WTC11 (cell line): ENCODE data around the gene PGAM1. TPM values are rescaled to one million over a fixed set of nuclear protein-coding genes. Genes with fewer than 3 reads are reported as not detected.

ENCODE experiments used
- ATF3 ChIP-seq: sonication (generic); formaldehyde crosslinking; conservative IDR thresholded peaks from 2 replicates; pipeline ENCODE4 v1.8.1; 2022; ENCODE audit warnings: mild to moderate bottlenecking, missing genetic modification reagents
- ESRRA ChIP-seq: sonication (generic); formaldehyde crosslinking; IDR thresholded peaks from 2 replicates; pipeline ENCODE4 v1.8.1; 2022; ENCODE audit warnings: mild to moderate bottlenecking, missing genetic modification reagents, borderline replicate concordance
- JAZF1 ChIP-seq: fragments of 250-450 bp; sonication (Bioruptor Pico); IDR thresholded peaks from 2 replicates; pipeline ENCODE4 v1.9.0; 2021; ENCODE audit warnings: moderate library complexity, mild to moderate bottlenecking, inconsistent platforms
- KAT7 ChIP-seq: sonication (generic); formaldehyde crosslinking; IDR thresholded peaks from 2 replicates; pipeline ENCODE4 v1.8.1; 2023; ENCODE audit warnings: missing genetic modification reagents, mild to moderate bottlenecking, borderline replicate concordance
- MYBL2 ChIP-seq: sonication (generic); formaldehyde crosslinking; IDR thresholded peaks from 2 replicates; pipeline ENCODE4 v1.8.1; 2023; ENCODE audit warnings: mild to moderate bottlenecking, moderate library complexity, missing genetic modification reagents
- NR2C2 ChIP-seq: sonication (generic); formaldehyde crosslinking; IDR thresholded peaks from 2 replicates; pipeline ENCODE4 v1.8.0; 2022; ENCODE audit warnings: mild to moderate bottlenecking, missing genetic modification reagents
- NR3C1 ChIP-seq: sonication (generic); formaldehyde crosslinking; conservative IDR thresholded peaks from 2 replicates; pipeline ENCODE4 v1.8.1; 2023; ENCODE audit warnings: low read depth, mild to moderate bottlenecking, missing genetic modification reagents
- SMAD4 ChIP-seq: sonication (generic); formaldehyde crosslinking; IDR thresholded peaks from 2 replicates; pipeline ENCODE4 v1.8.0; 2022; ENCODE audit warnings: mild to moderate bottlenecking, missing genetic modification reagents
- ZNF232 ChIP-seq: sonication (generic); formaldehyde crosslinking; IDR thresholded peaks from 2 replicates; pipeline ENCODE4 v1.8.0; 2022; ENCODE audit warnings: mild to moderate bottlenecking, missing genetic modification reagents
- ZNF263 ChIP-seq: sonication (generic); formaldehyde crosslinking; IDR thresholded peaks from 2 replicates; pipeline ENCODE4 v1.8.1; 2022; ENCODE audit warnings: low read depth, mild to moderate bottlenecking, moderate library complexity, missing genetic modification reagents
- ZNF416 ChIP-seq: fragments of 250-450 bp; sonication (Bioruptor Pico); IDR thresholded peaks from 2 replicates; pipeline ENCODE4 v1.9.0; 2021; ENCODE audit warnings: mild to moderate bottlenecking, inconsistent platforms
- total RNA-seq: library from RNA; stranded (reverse); gene quantifications from 3 replicates; pipeline ENCODE4 v1.2.3, GENCODE V29; 2021
- TF ChIP-seq, protein P1 (sequence below): sonication (generic); formaldehyde crosslinking; IDR thresholded peaks from 2 replicates; pipeline ENCODE4 v1.8.0; 2022; ENCODE audit warnings: mild to moderate bottlenecking, missing genetic modification reagents
- TF ChIP-seq, protein P2 (sequence below): sonication (generic); formaldehyde crosslinking; IDR thresholded peaks from 2 replicates; pipeline ENCODE4 v1.8.1; 2023; ENCODE audit warnings: mild to moderate bottlenecking, missing genetic modification reagents
- TF ChIP-seq, protein P3 (sequence below): sonication (generic); formaldehyde crosslinking; IDR thresholded peaks from 2 replicates; pipeline ENCODE4 v1.8.0; 2023; ENCODE audit warnings: mild to moderate bottlenecking, missing genetic modification reagents
- TF ChIP-seq, protein P4 (sequence below): fragments of 250-450 bp; sonication (Bioruptor Pico); conservative IDR thresholded peaks from 2 replicates; pipeline ENCODE4 v1.9.0; 2021; ENCODE audit warnings: mild to moderate bottlenecking
- TF ChIP-seq, protein P5 (sequence below): sonication (generic); formaldehyde crosslinking; IDR thresholded peaks from 2 replicates; pipeline ENCODE4 v1.8.1; 2023; ENCODE audit warnings: mild to moderate bottlenecking, moderate library complexity, missing genetic modification reagents
- TF ChIP-seq, protein P6 (sequence below): fragments of 250-450 bp; sonication (Bioruptor Pico); IDR thresholded peaks from 2 replicates; pipeline ENCODE4 v2.1.2; 2022; ENCODE audit warnings: mild to moderate bottlenecking, moderate library complexity
- TF ChIP-seq, protein P7 (sequence below): sonication (generic); formaldehyde crosslinking; IDR thresholded peaks from 2 replicates; pipeline ENCODE4 v1.8.0; 2022; ENCODE audit warnings: missing genetic modification reagents

Gene PGAM1
- total RNA-seq, 1 experiment from 2014 or later, result 833 TPM

DNA sequence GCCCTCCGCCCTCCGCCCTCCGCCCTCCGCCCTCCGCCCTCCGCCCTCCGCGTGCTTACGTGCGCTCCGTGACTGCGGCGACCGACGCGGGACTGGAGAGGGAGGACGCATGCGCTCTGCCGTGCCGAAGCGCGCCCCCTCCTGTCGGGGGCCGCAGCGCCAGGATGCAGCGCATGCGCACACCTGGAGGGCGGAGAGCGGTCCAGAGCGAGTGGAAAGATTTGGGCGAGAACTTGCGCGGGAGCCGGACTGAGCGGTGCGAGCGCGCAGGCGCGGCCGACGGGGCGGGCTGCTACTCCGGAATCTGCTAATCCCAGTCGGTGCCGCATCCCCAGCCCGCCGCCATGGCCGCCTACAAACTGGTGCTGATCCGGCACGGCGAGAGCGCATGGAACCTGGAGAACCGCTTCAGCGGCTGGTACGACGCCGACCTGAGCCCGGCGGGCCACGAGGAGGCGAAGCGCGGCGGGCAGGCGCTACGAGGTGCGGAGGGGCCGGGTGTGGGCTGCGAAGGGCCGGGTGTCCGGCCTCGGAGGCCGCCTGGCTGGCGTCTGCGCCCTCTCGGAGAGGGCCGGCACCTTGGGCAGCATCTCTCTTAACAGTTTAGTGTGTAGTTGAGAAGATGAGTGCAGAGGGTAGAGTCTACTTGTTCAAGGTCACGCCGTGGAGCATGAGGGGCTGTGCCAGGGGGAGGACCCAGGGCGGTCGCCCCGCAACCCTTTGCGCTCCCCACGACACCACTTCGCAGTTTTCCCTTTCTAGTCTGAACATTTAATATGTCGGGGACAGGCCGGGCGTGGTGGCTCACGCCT lies at the start of gene PGAM1 (continued):
- TF ChIP-seq ZNF232, result peak; percentile 80; the same call in 1 of the 2 replicates
- TF ChIP-seq ZNF416 (CRISPR knock-in tag), result no peak
- TF ChIP-seq, protein P1, sequence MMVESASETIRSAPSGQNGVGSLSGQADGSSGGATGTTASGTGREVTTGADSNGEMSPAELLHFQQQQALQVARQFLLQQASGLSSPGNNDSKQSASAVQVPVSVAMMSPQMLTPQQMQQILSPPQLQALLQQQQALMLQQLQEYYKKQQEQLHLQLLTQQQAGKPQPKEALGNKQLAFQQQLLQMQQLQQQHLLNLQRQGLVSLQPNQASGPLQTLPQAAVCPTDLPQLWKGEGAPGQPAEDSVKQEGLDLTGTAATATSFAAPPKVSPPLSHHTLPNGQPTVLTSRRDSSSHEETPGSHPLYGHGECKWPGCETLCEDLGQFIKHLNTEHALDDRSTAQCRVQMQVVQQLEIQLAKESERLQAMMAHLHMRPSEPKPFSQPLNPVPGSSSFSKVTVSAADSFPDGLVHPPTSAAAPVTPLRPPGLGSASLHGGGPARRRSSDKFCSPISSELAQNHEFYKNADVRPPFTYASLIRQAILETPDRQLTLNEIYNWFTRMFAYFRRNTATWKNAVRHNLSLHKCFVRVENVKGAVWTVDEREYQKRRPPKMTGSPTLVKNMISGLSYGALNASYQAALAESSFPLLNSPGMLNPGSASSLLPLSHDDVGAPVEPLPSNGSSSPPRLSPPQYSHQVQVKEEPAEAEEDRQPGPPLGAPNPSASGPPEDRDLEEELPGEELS (CRISPR knock-in tag), result peak; percentile 70; the same call in 1 of the 2 replicates
- TF ChIP-seq, protein P2, sequence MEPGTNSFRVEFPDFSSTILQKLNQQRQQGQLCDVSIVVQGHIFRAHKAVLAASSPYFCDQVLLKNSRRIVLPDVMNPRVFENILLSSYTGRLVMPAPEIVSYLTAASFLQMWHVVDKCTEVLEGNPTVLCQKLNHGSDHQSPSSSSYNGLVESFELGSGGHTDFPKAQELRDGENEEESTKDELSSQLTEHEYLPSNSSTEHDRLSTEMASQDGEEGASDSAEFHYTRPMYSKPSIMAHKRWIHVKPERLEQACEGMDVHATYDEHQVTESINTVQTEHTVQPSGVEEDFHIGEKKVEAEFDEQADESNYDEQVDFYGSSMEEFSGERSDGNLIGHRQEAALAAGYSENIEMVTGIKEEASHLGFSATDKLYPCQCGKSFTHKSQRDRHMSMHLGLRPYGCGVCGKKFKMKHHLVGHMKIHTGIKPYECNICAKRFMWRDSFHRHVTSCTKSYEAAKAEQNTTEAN, result no peak
- no peak for TF ChIP-seq ESRRA (CRISPR knock-in tag)
- TF ChIP-seq, protein P3, sequence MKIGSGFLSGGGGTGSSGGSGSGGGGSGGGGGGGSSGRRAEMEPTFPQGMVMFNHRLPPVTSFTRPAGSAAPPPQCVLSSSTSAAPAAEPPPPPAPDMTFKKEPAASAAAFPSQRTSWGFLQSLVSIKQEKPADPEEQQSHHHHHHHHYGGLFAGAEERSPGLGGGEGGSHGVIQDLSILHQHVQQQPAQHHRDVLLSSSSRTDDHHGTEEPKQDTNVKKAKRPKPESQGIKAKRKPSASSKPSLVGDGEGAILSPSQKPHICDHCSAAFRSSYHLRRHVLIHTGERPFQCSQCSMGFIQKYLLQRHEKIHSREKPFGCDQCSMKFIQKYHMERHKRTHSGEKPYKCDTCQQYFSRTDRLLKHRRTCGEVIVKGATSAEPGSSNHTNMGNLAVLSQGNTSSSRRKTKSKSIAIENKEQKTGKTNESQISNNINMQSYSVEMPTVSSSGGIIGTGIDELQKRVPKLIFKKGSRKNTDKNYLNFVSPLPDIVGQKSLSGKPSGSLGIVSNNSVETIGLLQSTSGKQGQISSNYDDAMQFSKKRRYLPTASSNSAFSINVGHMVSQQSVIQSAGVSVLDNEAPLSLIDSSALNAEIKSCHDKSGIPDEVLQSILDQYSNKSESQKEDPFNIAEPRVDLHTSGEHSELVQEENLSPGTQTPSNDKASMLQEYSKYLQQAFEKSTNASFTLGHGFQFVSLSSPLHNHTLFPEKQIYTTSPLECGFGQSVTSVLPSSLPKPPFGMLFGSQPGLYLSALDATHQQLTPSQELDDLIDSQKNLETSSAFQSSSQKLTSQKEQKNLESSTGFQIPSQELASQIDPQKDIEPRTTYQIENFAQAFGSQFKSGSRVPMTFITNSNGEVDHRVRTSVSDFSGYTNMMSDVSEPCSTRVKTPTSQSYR, result no peak
- TF ChIP-seq, protein P4, sequence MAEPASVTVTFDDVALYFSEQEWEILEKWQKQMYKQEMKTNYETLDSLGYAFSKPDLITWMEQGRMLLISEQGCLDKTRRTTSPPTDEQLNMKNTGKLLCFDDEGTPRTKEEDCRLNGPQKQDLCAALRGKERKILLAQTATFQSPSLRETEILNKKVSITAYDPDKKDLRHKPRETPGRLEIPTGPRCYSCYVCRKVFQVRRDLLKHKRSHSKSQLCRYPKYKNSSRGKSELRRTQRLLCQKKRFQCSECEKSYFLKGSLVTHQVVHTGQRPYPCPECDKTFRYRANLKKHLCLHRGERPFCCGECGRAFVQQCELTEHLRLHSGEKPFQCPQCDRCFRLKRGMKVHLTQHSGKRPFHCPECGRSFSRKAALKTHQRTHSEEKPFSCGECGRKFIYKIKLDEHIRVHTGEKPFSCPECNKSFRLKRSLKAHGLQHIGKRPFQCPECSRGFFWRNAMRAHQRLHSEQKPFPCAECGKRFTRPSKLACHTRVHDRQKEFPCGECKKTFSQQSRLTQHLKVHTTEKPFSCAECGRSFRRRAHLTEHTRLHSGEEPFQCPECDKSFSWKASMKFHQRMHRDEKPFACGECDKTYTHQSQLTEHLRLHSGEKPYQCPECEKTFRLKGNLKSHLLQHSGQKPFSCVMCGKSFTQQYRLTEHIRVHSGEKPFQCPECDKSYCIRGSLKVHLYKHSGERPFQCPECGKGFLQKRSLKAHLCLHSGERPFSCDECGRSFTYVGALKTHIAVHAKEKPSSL (CRISPR knock-in tag), result no peak
- TF ChIP-seq KAT7 (CRISPR knock-in tag), result no peak
- no peak for TF ChIP-seq ZNF263 (CRISPR knock-in tag)
- TF ChIP-seq NR3C1 (CRISPR knock-in tag), result no peak
- TF ChIP-seq ATF3 (CRISPR knock-in tag), result no peak
- TF ChIP-seq, protein P5, sequence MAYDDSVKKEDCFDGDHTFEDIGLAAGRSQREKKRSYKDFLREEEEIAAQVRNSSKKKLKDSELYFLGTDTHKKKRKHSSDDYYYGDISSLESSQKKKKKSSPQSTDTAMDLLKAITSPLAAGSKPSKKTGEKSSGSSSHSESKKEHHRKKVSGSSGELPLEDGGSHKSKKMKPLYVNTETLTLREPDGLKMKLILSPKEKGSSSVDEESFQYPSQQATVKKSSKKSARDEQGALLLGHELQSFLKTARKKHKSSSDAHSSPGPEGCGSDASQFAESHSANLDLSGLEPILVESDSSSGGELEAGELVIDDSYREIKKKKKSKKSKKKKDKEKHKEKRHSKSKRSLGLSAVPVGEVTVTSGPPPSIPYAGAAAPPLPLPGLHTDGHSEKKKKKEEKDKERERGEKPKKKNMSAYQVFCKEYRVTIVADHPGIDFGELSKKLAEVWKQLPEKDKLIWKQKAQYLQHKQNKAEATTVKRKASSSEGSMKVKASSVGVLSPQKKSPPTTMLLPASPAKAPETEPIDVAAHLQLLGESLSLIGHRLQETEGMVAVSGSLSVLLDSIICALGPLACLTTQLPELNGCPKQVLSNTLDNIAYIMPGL (CRISPR knock-in tag), result no peak
- no peak for TF ChIP-seq SMAD4 (CRISPR knock-in tag)
- TF ChIP-seq, protein P6, sequence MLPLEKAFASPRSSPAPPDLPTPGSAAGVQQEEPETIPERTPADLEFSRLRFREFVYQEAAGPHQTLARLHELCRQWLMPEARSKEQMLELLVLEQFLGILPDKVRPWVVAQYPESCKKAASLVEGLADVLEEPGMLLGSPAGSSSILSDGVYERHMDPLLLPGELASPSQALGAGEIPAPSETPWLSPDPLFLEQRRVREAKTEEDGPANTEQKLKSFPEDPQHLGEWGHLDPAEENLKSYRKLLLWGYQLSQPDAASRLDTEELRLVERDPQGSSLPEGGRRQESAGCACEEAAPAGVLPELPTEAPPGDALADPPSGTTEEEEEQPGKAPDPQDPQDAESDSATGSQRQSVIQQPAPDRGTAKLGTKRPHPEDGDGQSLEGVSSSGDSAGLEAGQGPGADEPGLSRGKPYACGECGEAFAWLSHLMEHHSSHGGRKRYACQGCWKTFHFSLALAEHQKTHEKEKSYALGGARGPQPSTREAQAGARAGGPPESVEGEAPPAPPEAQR, result no peak
- no peak for TF ChIP-seq JAZF1
- no peak for TF ChIP-seq NR2C2 (CRISPR knock-in tag)
- TF ChIP-seq MYBL2, result no peak
- TF ChIP-seq, protein P7, sequence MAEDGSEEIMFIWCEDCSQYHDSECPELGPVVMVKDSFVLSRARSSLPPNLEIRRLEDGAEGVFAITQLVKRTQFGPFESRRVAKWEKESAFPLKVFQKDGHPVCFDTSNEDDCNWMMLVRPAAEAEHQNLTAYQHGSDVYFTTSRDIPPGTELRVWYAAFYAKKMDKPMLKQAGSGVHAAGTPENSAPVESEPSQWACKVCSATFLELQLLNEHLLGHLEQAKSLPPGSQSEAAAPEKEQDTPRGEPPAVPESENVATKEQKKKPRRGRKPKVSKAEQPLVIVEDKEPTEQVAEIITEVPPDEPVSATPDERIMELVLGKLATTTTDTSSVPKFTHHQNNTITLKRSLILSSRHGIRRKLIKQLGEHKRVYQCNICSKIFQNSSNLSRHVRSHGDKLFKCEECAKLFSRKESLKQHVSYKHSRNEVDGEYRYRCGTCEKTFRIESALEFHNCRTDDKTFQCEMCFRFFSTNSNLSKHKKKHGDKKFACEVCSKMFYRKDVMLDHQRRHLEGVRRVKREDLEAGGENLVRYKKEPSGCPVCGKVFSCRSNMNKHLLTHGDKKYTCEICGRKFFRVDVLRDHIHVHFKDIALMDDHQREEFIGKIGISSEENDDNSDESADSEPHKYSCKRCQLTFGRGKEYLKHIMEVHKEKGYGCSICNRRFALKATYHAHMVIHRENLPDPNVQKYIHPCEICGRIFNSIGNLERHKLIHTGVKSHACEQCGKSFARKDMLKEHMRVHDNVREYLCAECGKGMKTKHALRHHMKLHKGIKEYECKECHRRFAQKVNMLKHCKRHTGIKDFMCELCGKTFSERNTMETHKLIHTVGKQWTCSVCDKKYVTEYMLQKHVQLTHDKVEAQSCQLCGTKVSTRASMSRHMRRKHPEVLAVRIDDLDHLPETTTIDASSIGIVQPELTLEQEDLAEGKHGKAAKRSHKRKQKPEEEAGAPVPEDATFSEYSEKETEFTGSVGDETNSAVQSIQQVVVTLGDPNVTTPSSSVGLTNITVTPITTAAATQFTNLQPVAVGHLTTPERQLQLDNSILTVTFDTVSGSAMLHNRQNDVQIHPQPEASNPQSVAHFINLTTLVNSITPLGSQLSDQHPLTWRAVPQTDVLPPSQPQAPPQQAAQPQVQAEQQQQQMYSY (CRISPR knock-in tag), result peak; percentile 93
